Skeletal muscle cell (primary cell): ENCODE results near the gene MED15.
"Not testable (repeated sequence)": the region's sequence is repeated elsewhere in the genome, so short reads cannot be mapped to it uniquely, and the experiment has no call there.

Experiments used
- DNase-seq: peaks from one replicate; pipeline ENCODE4 v3.0.0-alpha.2; 2010; ENCODE audit warnings: low read depth
- H3K4me3 ChIP-seq: 2 replicates; pipeline ENCODE4 v1.5.1; 2011; ENCODE audit warnings: low read depth, mild to moderate bottlenecking, control low read depth, low read length, moderate library complexity

The MED15 gene

GRCh38 chr22:20526305-20526627 is 18.9 kb downstream of the MED15 start:
- no peak for DNase-seq
- no peak overlapping the region for H3K4me3 ChIP-seq

- no peak overlapping the region for H3K4me3 ChIP-seq
These were observed 19.4 kb downstream of the MED15 start for GRCh38 chr22:20526628-20527355.

GRCh38 chr22:20528405-20528978 is 21.1 kb downstream of the MED15 start:
- no peak for DNase-seq
- H3K4me3 ChIP-seq: no peak overlapping the region

More at GRCh38 chr22:20526628-20527355, 19.4 kb downstream of the MED15 start:
- DNase-seq: peak; percentile 40

GRCh38 chr22:20530368-20531153 is 23.2 kb downstream of the MED15 start:
- DNase-seq: no peak
- H3K4me3 ChIP-seq: no peak overlapping the region

GRCh38 chr22:20531154-20531403 is 23.7 kb downstream of the MED15 start:
- DNase-seq: no peak
- no peak overlapping the region for H3K4me3 ChIP-seq

GRCh38 chr22:20531404-20532201 is 24.2 kb downstream of the MED15 start:
- no peak overlapping the region for H3K4me3 ChIP-seq
- peak; percentile 55 for DNase-seq

- H3K4me3 ChIP-seq: no peak overlapping the region
- no peak for DNase-seq
These were observed 25.0 kb downstream of the MED15 start for GRCh38 chr22:20532256-20532993.

GRCh38 chr22:20533095-20533878 is 25.9 kb downstream of the MED15 start:
- DNase-seq: no peak
- H3K4me3 ChIP-seq: no peak overlapping the region

GRCh38 chr22:20533879-20534265 is 26.5 kb downstream of the MED15 start:
- no peak overlapping the region for H3K4me3 ChIP-seq
- DNase-seq: no peak

- no peak overlapping the region for H3K4me3 ChIP-seq
- DNase-seq: no peak
These were observed 29.3 kb downstream of the MED15 start for GRCh38 chr22:20536590-20537324.

GRCh38 chr22:20537325-20537756 is 29.9 kb downstream of the MED15 start:
- H3K4me3 ChIP-seq: no peak overlapping the region
- no peak for DNase-seq

- no peak overlapping the region for H3K4me3 ChIP-seq
- DNase-seq: no peak
These were observed 30.6 kb downstream of the MED15 start for GRCh38 chr22:20537983-20538382.

GRCh38 chr22:20538875-20539274 is 31.5 kb downstream of the MED15 start:
- DNase-seq, H3K4me3 ChIP-seq: not testable (repeated sequence)

GRCh38 chr22:20542055-20542454 is 34.6 kb downstream of the MED15 start:
- DNase-seq: no peak
- no peak overlapping the region for H3K4me3 ChIP-seq

- H3K4me3 ChIP-seq: no peak overlapping the region
- no peak for DNase-seq
These were observed 35.3 kb downstream of the MED15 start for GRCh38 chr22:20542736-20543135.

- not testable (repeated sequence) for DNase-seq, H3K4me3 ChIP-seq
These were observed 37.9 kb downstream of the MED15 start for GRCh38 chr22:20545318-20545634.

GRCh38 chr22:20545681-20546521 is 38.5 kb downstream of the MED15 start:
- no peak for DNase-seq
- no peak overlapping the region for H3K4me3 ChIP-seq
